ENCODE data around the gene LHFPL6. TPM values are rescaled to one million over a fixed set of nuclear protein-coding genes. Genes with fewer than 3 reads are reported as not detected.
A peak's percentile ranks its signal among the peaks of the same experiment; 100 is the strongest.

LHFPL6 gene
- total RNA-seq, 2 donors from 2014 or later = 0.50 TPM; not detected in 1

DNA sequence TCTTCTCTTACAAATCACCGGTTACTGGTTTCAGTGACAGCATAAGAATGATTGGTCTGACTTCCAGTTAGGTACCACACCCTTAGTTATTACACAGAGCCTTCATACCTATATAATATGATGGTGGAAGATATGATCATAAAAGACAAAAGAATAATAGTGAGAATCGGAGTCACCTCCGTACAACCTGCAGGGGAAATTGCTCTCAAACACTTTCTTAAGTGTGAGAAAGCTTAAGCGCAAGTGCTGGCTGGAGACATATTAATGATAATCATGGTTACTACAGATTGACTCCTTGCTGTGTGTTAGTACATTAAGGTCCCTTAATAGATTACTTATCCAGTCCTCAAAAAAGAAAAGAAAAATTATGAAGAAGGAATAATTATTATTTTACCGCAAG is 1.8 kb upstream of the LHFPL6 start:
- DNase-seq = no peak
- Mint-ChIP-seq H3K27ac (no peak overlapping the region), H3K27me3 (peaks cover 52% of the 10 kb centered on the region), H3K4me1 (peaks cover 11% of the 10 kb centered on the region), H3K4me3 (no peak overlapping the region), H3K36me3 (ENCODE audit: low read depth) (no peaks in the 10 kb centered on the region)
- no peaks in the 10 kb centered on the region for H3K9me3 ChIP-seq (ENCODE audit: control insufficient read depth, low read length, poor library complexity, severe bottlenecking)
- no peak for ATAC-seq

GRCh38 chr13:39603424-39603947 is 493 bp upstream of the LHFPL6 start:
- no peaks in the 10 kb centered on the region for H3K9me3 ChIP-seq (ENCODE audit: control insufficient read depth, low read length, poor library complexity, severe bottlenecking)
- no peaks in the 10 kb centered on the region for H3K36me3 Mint-ChIP-seq (ENCODE audit: low read depth)
- H3K4me1 Mint-ChIP-seq = peaks cover 11% of the 10 kb centered on the region
- no peak overlapping the region for H3K27ac Mint-ChIP-seq
- H3K4me3 Mint-ChIP-seq = peak overlapping the region; percentile 83
- peaks cover 49% of the 10 kb centered on the region for H3K27me3 Mint-ChIP-seq
- no peak for DNase-seq
- peak; percentile 24 for ATAC-seq

DNA sequence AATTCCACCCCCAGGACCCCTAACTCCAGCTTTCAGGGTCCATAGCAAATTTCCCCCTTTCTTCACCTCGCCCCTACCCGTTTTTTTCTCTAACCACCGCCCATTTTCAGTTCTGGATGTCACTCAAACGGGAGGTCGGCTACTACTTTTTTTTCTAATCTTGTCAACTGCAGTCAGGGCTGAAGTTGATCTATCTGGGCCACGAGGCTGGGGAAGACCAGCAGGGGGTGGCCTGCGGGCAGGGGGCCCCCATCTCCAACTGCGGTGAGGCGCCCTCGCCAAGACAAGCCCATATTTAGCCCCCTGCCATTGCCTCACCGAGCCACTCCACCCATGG is 748 bp downstream of the LHFPL6 start:
- Mint-ChIP-seq H3K4me3 (peak overlapping the region; percentile 83), H3K4me1 (peaks cover 11% of the 10 kb centered on the region), H3K27ac (no peak overlapping the region), H3K36me3 (ENCODE audit: low read depth) (no peaks in the 10 kb centered on the region), H3K27me3 (peaks cover 39% of the 10 kb centered on the region)
- ATAC-seq = no peak
- no peaks in the 10 kb centered on the region for H3K9me3 ChIP-seq (ENCODE audit: control insufficient read depth, low read length, poor library complexity, severe bottlenecking)
- DNase-seq = no peak

DNA sequence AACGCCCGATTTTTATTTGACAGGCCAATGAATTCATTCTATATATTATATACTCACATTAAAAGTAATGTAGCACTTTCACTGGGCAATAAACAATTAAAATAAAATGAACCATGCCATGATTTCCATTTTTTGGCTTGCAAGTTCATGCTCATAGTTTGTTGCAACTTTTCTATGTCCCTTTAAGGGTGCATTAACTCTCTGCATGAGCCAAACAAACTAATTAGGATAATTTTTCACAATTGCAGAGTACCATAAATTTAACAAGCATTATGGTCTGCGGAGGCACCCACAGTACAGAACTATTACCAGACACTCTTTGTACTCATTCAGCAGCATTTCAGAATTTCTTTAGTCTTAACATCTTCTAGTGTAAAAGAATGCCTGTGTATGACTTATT is 1.4 kb downstream of the LHFPL6 start:
- Mint-ChIP-seq H3K4me3 (peak overlapping the region; percentile 83), H3K36me3 (ENCODE audit: low read depth) (no peaks in the 10 kb centered on the region), H3K27ac (no peak overlapping the region), H3K27me3 (peaks cover 39% of the 10 kb centered on the region), H3K4me1 (peaks cover 11% of the 10 kb centered on the region)
- ATAC-seq (no peak), DNase-seq (no peak)
- H3K9me3 ChIP-seq (ENCODE audit: control insufficient read depth, low read length, poor library complexity, severe bottlenecking) = no peaks in the 10 kb centered on the region

GRCh38 chr13:39600766-39601165 is 2.2 kb downstream of the LHFPL6 start:
- no peak for ATAC-seq
- no peak overlapping the region for H3K4me3 Mint-ChIP-seq
- DNase-seq = no peak
- H3K36me3 Mint-ChIP-seq (ENCODE audit: low read depth) = no peaks in the 10 kb centered on the region
- no peak overlapping the region for H3K27ac Mint-ChIP-seq
- H3K27me3 Mint-ChIP-seq = peaks cover 39% of the 10 kb centered on the region
- H3K9me3 ChIP-seq (ENCODE audit: control insufficient read depth, low read length, poor library complexity, severe bottlenecking) = no peaks in the 10 kb centered on the region
- peaks cover 11% of the 10 kb centered on the region for H3K4me1 Mint-ChIP-seq

DNA sequence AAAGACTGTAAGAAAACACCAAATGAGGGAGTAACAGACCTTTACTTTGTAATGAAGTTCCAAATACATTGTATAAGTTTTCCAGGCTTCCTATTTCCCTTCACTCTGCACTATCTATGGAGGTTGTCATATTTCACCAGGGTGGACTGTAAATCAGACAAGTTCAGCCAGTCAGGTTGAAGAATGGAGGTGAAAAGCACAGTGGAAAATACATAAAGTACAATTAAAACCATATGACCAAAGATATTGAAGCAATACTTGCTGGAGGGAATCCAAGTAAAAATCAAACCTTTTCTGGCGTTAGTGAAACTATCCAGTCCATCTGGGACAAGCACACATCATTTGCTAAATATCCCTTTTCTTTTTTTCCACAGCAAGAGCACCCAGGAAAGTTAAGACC is 3.2 kb downstream of the LHFPL6 start:
- ATAC-seq (no peak), DNase-seq (no peak)
- H3K9me3 ChIP-seq (ENCODE audit: control insufficient read depth, low read length, poor library complexity, severe bottlenecking) = no peaks in the 10 kb centered on the region
- Mint-ChIP-seq H3K4me3 (no peak overlapping the region), H3K27ac (no peak overlapping the region), H3K4me1 (peaks cover 11% of the 10 kb centered on the region), H3K27me3 (peaks cover 39% of the 10 kb centered on the region), H3K36me3 (ENCODE audit: low read depth) (peaks cover 2% of the 10 kb centered on the region)

DNA sequence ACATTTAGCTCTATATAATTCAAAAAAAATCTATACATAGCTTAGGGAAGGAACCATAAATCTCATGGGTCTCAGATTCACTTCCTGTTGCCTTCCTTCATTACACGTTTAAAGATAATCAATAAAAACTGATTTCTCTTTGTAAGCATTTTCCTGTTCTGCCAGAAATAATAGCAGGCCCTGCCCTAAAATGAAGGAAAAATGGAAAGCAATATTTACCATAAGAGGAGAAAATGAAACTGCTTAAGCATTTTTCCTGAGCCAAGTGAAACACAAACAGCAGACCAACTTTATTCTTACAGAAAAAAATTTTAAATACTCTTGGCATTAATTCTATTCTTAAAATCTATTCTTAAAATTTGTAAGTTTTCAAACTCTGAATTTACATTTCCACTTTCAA is 4.0 kb downstream of the LHFPL6 start:
- no peak for DNase-seq
- no peak overlapping the region for H3K4me3 Mint-ChIP-seq
- H3K27me3 Mint-ChIP-seq = peaks cover 30% of the 10 kb centered on the region
- ATAC-seq = no peak
- no peaks in the 10 kb centered on the region for H3K9me3 ChIP-seq (ENCODE audit: control insufficient read depth, low read length, poor library complexity, severe bottlenecking)
- H3K27ac Mint-ChIP-seq = no peak overlapping the region
- H3K4me1 Mint-ChIP-seq = peaks cover 11% of the 10 kb centered on the region
- peaks cover 4% of the 10 kb centered on the region for H3K36me3 Mint-ChIP-seq (ENCODE audit: low read depth)

DNA sequence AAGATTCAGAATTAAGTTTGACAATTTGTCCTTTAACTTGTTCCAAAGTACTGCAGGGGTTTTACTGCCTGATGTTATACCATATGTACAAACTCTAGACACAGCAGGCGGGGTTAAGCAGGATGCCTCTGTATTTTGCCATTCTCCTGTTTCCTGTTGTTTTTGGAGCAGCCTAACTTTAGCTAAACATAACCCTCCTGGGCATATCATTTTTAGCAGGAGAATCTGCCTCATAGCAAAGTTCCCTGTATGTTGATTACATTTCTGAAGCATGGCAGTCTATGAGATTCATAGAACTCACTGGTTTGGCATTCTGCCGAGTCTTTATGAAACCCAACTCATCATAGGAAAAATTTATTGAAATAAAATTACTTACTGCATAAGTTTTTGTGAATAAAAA is 5.2 kb downstream of the LHFPL6 start:
- ATAC-seq = no peak
- no peak overlapping the region for H3K27ac Mint-ChIP-seq
- peaks cover 6% of the 10 kb centered on the region for H3K36me3 Mint-ChIP-seq (ENCODE audit: low read depth)
- peaks cover 6% of the 10 kb centered on the region for H3K4me1 Mint-ChIP-seq
- no peak for DNase-seq
- H3K9me3 ChIP-seq (ENCODE audit: control insufficient read depth, low read length, poor library complexity, severe bottlenecking) = no peaks in the 10 kb centered on the region
- peaks cover 26% of the 10 kb centered on the region for H3K27me3 Mint-ChIP-seq
- H3K4me3 Mint-ChIP-seq = no peak overlapping the region

GRCh38 chr13:39596685-39597084 is 6.3 kb downstream of the LHFPL6 start:
- no peaks in the 10 kb centered on the region for H3K9me3 ChIP-seq (ENCODE audit: control insufficient read depth, low read length, poor library complexity, severe bottlenecking)
- DNase-seq (no peak), ATAC-seq (no peak)
- Mint-ChIP-seq H3K27me3 (peaks cover 17% of the 10 kb centered on the region), H3K36me3 (ENCODE audit: low read depth) (peaks cover 6% of the 10 kb centered on the region), H3K4me3 (no peak overlapping the region), H3K4me1 (no peaks in the 10 kb centered on the region), H3K27ac (no peak overlapping the region)

DNA sequence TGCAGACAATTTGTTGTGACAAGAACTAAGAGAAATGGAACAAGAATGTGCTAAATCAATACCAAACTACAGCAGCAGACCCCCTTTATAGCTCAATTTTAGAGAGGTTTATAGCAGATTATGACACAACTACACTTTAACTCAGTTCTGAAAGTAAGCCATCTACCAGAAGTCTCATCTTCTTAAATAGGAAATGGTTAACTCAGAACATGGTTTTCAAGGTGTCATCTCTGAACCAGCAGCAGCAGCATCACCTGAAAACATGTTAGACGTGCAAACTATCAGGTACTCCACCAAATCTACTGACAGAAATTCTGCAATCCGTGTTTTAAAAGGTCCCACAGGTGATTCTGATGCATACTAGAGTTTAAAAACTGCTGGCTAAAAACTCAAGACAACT is 6.8 kb downstream of the LHFPL6 start:
- no peak for ATAC-seq
- Mint-ChIP-seq H3K27ac (no peak overlapping the region), H3K27me3 (peaks cover 15% of the 10 kb centered on the region)

GRCh38 chr13:39590466-39591036 is 12.4 kb downstream of the LHFPL6 start:
- ATAC-seq = no peak
- H3K4me3 Mint-ChIP-seq = no peak overlapping the region
- peaks cover 12% of the 10 kb centered on the region for H3K27me3 Mint-ChIP-seq
- no peak overlapping the region for H3K27ac Mint-ChIP-seq
- H3K4me1 Mint-ChIP-seq = no peaks in the 10 kb centered on the region
- peaks cover 9% of the 10 kb centered on the region for H3K36me3 Mint-ChIP-seq (ENCODE audit: low read depth)
- no peak for DNase-seq
- no peaks in the 10 kb centered on the region for H3K9me3 ChIP-seq (ENCODE audit: control insufficient read depth, low read length, poor library complexity, severe bottlenecking)

More for the DNA sequence above, 6.8 kb downstream of the LHFPL6 start:
- no peak overlapping the region for H3K4me3 Mint-ChIP-seq
- no peak for DNase-seq
- H3K36me3 Mint-ChIP-seq (ENCODE audit: low read depth) = peaks cover 6% of the 10 kb centered on the region
- H3K4me1 Mint-ChIP-seq = no peaks in the 10 kb centered on the region
- no peaks in the 10 kb centered on the region for H3K9me3 ChIP-seq (ENCODE audit: control insufficient read depth, low read length, poor library complexity, severe bottlenecking)

- DNase-seq = no peak
- peaks cover 3% of the 10 kb centered on the region for H3K36me3 Mint-ChIP-seq (ENCODE audit: low read depth)
- H3K4me3 Mint-ChIP-seq = no peak overlapping the region
- no peak overlapping the region for H3K27ac Mint-ChIP-seq
- no peaks in the 10 kb centered on the region for H3K4me1 Mint-ChIP-seq
- no peak for ATAC-seq
- peaks cover 12% of the 10 kb centered on the region for H3K27me3 Mint-ChIP-seq
- H3K9me3 ChIP-seq (ENCODE audit: control insufficient read depth, low read length, poor library complexity, severe bottlenecking) = no peaks in the 10 kb centered on the region
These were observed 14.6 kb downstream of the LHFPL6 start for GRCh38 chr13:39588384-39588783.

DNA sequence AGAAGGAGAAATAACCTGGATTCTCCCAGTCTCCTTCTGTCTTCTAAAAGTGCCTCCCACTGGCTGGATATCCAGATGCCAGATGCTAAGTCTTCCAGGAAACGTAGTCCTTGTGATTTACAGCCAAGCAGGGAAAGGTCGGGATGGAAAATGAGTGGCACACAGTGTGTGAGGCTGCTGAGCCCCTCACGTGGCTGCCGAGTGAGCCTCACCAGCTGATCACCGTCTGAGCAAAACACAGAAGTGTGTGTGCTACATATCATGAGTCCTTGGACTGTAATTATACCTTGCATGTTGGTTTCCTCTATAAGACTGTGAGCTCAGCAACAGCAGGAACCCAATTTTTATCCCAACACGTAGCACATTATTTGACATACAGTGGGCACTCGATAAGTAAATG is 15.1 kb downstream of the LHFPL6 start:
- H3K9me3 ChIP-seq (ENCODE audit: control insufficient read depth, low read length, poor library complexity, severe bottlenecking) = no peaks in the 10 kb centered on the region
- Mint-ChIP-seq H3K4me3 (no peak overlapping the region), H3K36me3 (ENCODE audit: low read depth) (peaks cover 3% of the 10 kb centered on the region), H3K4me1 (no peaks in the 10 kb centered on the region), H3K27me3 (peaks cover 12% of the 10 kb centered on the region), H3K27ac (no peak overlapping the region)
- DNase-seq (no peak), ATAC-seq (no peak)

GRCh38 chr13:39586958-39587605 is 15.9 kb downstream of the LHFPL6 start:
- Mint-ChIP-seq H3K4me1 (no peaks in the 10 kb centered on the region), H3K27ac (no peak overlapping the region), H3K4me3 (no peak overlapping the region), H3K36me3 (ENCODE audit: low read depth) (peaks cover 3% of the 10 kb centered on the region), H3K27me3 (peaks cover 12% of the 10 kb centered on the region)
- no peaks in the 10 kb centered on the region for H3K9me3 ChIP-seq (ENCODE audit: control insufficient read depth, low read length, poor library complexity, severe bottlenecking)
- no peak for ATAC-seq
- DNase-seq = no peak

Data from T-helper 17 cell (primary cell).